Activated T-cell treated with anti-CD3 and anti-CD28 coated beads for 24 hours (primary cell): ENCODE data around the gene CARD19.

Experiments used
- DNase-seq: peaks from one replicate; pipeline ENCODE4 v3.0.0-alpha.2; 2020; ENCODE audit warnings: low read depth

CARD19 gene

DNA sequence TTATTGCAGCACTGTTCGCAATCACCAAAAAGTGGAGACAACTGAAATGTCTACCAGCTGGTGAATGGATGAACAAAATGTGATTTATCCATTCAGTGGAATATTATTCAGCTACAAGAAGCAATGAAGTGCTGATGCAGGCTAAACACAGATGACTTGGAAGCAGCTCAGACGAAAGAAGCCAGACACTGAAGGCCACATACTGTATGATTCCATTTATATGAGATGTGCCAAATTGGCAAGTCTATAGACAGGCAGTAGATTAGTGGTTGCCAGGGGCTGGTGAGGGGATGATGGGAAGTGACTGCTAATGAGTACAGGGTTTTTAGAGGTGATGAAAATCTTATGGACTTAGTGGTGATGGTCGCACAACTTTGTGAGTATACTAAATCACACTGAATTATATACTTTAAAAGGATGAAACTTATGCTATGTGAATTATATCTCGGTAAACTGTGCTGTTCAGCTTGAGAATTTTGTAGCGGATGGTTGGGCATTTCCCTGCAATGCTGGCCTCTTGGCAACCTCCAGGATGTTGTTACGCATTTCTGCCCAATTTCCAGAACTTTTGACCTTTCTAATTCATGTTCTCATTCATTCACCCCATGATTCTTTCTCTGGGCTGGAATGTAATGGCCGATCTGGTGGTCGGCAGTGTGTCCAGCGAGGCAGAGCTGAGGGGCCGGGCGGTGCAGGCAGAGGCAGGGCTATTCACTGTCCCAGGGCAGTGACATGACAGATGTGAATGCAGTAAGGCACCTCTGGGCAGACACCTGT lies 66.0 kb downstream of the CARD19 start:
- no peak for DNase-seq
